HCT116 (cell line): ENCODE data around the gene PRSS1. TPM values are rescaled to one million over a fixed set of nuclear protein-coding genes. Genes with fewer than 3 reads are reported as not detected.

ENCODE experiments used
- ATAC-seq: fragments of 200-7000 bp; cut with Tn5 transposase; 2 replicates; pipeline ENCODE4 v1.9.1; 2020; ENCODE audit warnings: mild to moderate bottlenecking, moderate library complexity
- BruUV-seq: library from RNA; stranded (reverse); fragments of 400-500 nt; replicated peaks from 2 replicates; lab custom pipeline; 2021; lab: Mats Ljungman, UMichigan
- CTCF ChIA-PET: fragments of 300-600 bp; sonication (Branson Sonifier 250); formaldehyde crosslinking; loops from one replicate; lab custom pipeline; 2021; ENCODE audit warnings: antibody characterized with exemption; lab: Charles Lee
- POLR2A ChIA-PET: fragments of 300-600, 350-600 bp; sonication (Branson Sonifier 250); formaldehyde crosslinking; loops from one replicate; lab custom pipeline; 2021; ENCODE audit warnings: antibody characterized with exemption; lab: Charles Lee
- RAD21 ChIA-PET, 2 experiments: fragments of 300-600 bp; sonication (Branson Sonifier 250); formaldehyde crosslinking; loops; one replicate each; lab custom pipeline; 2023; ENCODE audit warnings: low total read pairs in 2 of 2; ENCODE audit not compliant: uncharacterized antibody in 2 of 2, unreplicated experiment in 2 of 2, low non-redundant PET in 1 of 2; lab: Charles Lee
- DNase-seq: peaks from one replicate; pipeline ENCODE4 v3.0.0-alpha.2; 2010; ENCODE audit warnings: low read depth, low spot score
- H2AFZ ChIP-seq: fragments of 200-600 bp; shearing (Covaris generic), sonication (generic); 2 replicates; pipeline ENCODE4 v1.6.1; 2017; ENCODE audit warnings: low read depth, mixed run types, mixed read lengths, antibody characterized with exemption, low read length; ENCODE audit not compliant: poor library complexity, severe bottlenecking
- H3K27ac ChIP-seq: 2 replicates; pipeline ENCODE4 v1.5.1; 2012; ENCODE audit warnings: low read depth, low read length
- H3K27me3 ChIP-seq: fragments of 200-600 bp; sonication (generic); 2 replicates; pipeline ENCODE4 v1.6.1; 2016; ENCODE audit warnings: mixed run types, low read length, mixed read lengths; ENCODE audit not compliant: insufficient read depth
- H3K36me3 ChIP-seq, 2 experiments: fragments of 200-500 bp in 1 of 2; fragments of 200-600 bp in 1 of 2; sonication (Bioruptor generic) in 1 of 2; sonication (generic) in 1 of 2; 2 replicates each; pipeline versions ENCODE4 v1.5.1 to v1.6.1; 2014 to 2016; ENCODE audit warnings: low read length in 2 of 2, inconsistent platforms in 1 of 2, mixed read lengths in 1 of 2, mixed run types in 1 of 2; ENCODE audit not compliant: insufficient read depth in 2 of 2, control insufficient read depth in 1 of 2
- H3K4me1 ChIP-seq, 2 experiments: fragments of 200-600 bp in 1 of 2; sonication (generic) in 1 of 2; 2 replicates each; pipeline versions ENCODE4 v1.5.1 to v1.6.1; 2012 to 2017; ENCODE audit warnings: low read length in 2 of 2, inconsistent platforms in 1 of 2, mild to moderate bottlenecking in 1 of 2, mixed read lengths in 1 of 2, mixed run types in 1 of 2, moderate library complexity in 1 of 2; ENCODE audit not compliant: insufficient read depth in 2 of 2, control insufficient read depth in 1 of 2
- H3K4me2 ChIP-seq: fragments of 200-600 bp; sonication (generic); 2 replicates; pipeline ENCODE4 v1.6.1; 2017; ENCODE audit warnings: mixed run types, low read length, mixed read lengths
- H3K4me3 ChIP-seq, 2 experiments: fragments of 200-600 bp in 1 of 2; sonication (generic) in 1 of 2; replicated peaks in 1 of 2; 2 replicates each; pipeline ENCODE4 v1.5.1; 2011 to 2016; ENCODE audit warnings: low read length in 2 of 2, control low read depth in 1 of 2, low read depth in 1 of 2, mild to moderate bottlenecking in 1 of 2, mixed read lengths in 1 of 2, mixed run types in 1 of 2
- H3K79me2 ChIP-seq: fragments of 200-600 bp; sonication (generic); 2 replicates; pipeline ENCODE4 v1.6.1; 2017; ENCODE audit warnings: mild to moderate bottlenecking, mixed run types, low read length, moderate library complexity, mixed read lengths; ENCODE audit not compliant: insufficient read depth
- H3K9ac ChIP-seq: fragments of 200-600 bp; sonication (generic); 2 replicates; pipeline ENCODE4 v1.6.1; 2016; ENCODE audit warnings: low read length, mixed read lengths
- H3K9me2 ChIP-seq: fragments of 200-600 bp; sonication (generic), shearing (Covaris generic); 2 replicates; pipeline ENCODE4 v1.6.1; 2017; ENCODE audit warnings: mixed run types, mild to moderate bottlenecking, moderate library complexity; ENCODE audit not compliant: insufficient read depth
- H3K9me3 ChIP-seq, 2 experiments: fragments of 200-500 bp in 1 of 2; fragments of 200-600 bp in 1 of 2; sonication (Bioruptor generic) in 1 of 2; sonication (generic) in 1 of 2; 2 replicates each; pipeline ENCODE4 v1.6.1; 2014 to 2017; ENCODE audit warnings: low read length in 2 of 2, mixed read lengths in 2 of 2, inconsistent platforms in 1 of 2, low read depth in 1 of 2, mild to moderate bottlenecking in 1 of 2, mixed run types in 1 of 2, moderate library complexity in 1 of 2; ENCODE audit not compliant: control insufficient read depth in 1 of 2, insufficient read depth in 1 of 2
- H4K20me1 ChIP-seq: fragments of 200-600 bp; sonication (generic), shearing (Covaris generic); 2 replicates; pipeline ENCODE4 v1.6.1; 2017; ENCODE audit warnings: mixed run types, mild to moderate bottlenecking, moderate library complexity; ENCODE audit not compliant: insufficient read depth
- CBX3 ChIP-seq: IDR thresholded peaks from 2 replicates; pipeline ENCODE4 v1.6.1; 2012; ENCODE audit warnings: low read depth
- CEBPB ChIP-seq: IDR thresholded peaks from 2 replicates; pipeline ENCODE4 v1.6.1; 2012; ENCODE audit warnings: low read depth
- CTCF ChIP-seq, 3 experiments: fragments of 200-600 bp in 1 of 3; sonication (generic) in 1 of 3; IDR thresholded peaks in 2 of 3; conservative IDR thresholded peaks in 1 of 3; 2 replicates each; pipeline ENCODE4 v1.5.1; 2012 to 2017; ENCODE audit warnings: low read depth in 2 of 3, low read length in 2 of 3, antibody characterized with exemption in 1 of 3, borderline replicate concordance in 1 of 3, control low read depth in 1 of 3, mild to moderate bottlenecking in 1 of 3, mixed read lengths in 1 of 3, mixed run types in 1 of 3, moderate library complexity in 1 of 3; ENCODE audit not compliant: insufficient read depth in 1 of 3
- ELF1 ChIP-seq: IDR thresholded peaks from 2 replicates; pipeline ENCODE4 v1.6.1; 2012; ENCODE audit warnings: low read depth, borderline replicate concordance
- JUND ChIP-seq: IDR thresholded peaks from 2 replicates; pipeline ENCODE4 v1.6.1; 2012
- RAD21 ChIP-seq: IDR thresholded peaks from 2 replicates; pipeline ENCODE4 v1.6.1; 2012; ENCODE audit warnings: low read depth, mild to moderate bottlenecking
- REST ChIP-seq: IDR thresholded peaks from 2 replicates; pipeline ENCODE4 v1.6.1; 2012; ENCODE audit warnings: low read depth
- SIN3A ChIP-seq: IDR thresholded peaks from 2 replicates; pipeline ENCODE4 v1.6.1; 2012; ENCODE audit warnings: low read depth
- SP1 ChIP-seq: IDR thresholded peaks from 2 replicates; pipeline ENCODE4 v1.6.1; 2012; ENCODE audit warnings: low read depth
- SRF ChIP-seq: IDR thresholded peaks from 2 replicates; pipeline ENCODE4 v1.6.1; 2012; ENCODE audit warnings: low read depth
- TCF7L2 ChIP-seq: IDR thresholded peaks from 2 replicates; pipeline ENCODE4 v1.7.0; 2011; ENCODE audit warnings: borderline replicate concordance, inconsistent platforms; ENCODE audit not compliant: insufficient read depth, insufficient read length; ENCODE audit errors: extremely low read depth
- YY1 ChIP-seq: IDR thresholded peaks from 2 replicates; pipeline ENCODE4 v1.6.1; 2011; ENCODE audit warnings: low read length, low read depth, moderate library complexity, mild to moderate bottlenecking; ENCODE audit not compliant: insufficient replicate concordance; ENCODE audit errors: extremely low read depth
- ZFX ChIP-seq: fragments of 450-650 bp; IDR thresholded peaks from 2 replicates; pipeline ENCODE4 v1.6.1; 2017
- intact Hi-C: fragments of 100-400 bp; cut with micrococcal nuclease; formaldehyde crosslinking; loops from 2 replicates; pipeline ENCODE4 v1.10.0; 2022
- total RNA-seq: library from RNA; stranded (reverse); gene quantifications from one replicate; pipeline ENCODE4 v1.2.1, GENCODE V29; 2021; ENCODE audit not compliant: unreplicated experiment

The PRSS1 gene
- total RNA-seq, 1 experiment from 2014 or later, result 14.6 TPM

DNA sequence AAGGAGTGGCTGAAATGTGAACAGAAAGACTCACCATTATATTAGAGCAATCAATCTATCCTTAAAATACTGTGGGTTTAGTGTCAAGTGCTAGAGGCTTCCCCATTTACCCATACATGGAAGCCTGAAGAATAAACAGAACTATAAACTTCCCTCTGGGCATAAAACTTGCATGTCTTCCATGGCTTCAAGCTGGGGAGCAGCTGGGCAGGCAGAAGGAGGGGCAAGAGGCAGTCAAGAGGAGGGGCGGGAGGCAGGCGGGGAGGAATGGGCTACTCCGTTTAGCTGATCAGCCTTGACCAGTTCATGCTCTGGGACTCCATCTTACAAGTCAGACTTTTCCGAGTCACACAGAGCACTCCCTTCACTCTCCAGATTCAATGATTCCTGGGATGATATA, 3.5 kb upstream of the PRSS1 start:
- Histone ChIP-seq H3K27me3 (peaks cover 14% of the 10 kb centered on the region; the same call in 1 of the 2 replicates), H4K20me1 (no peaks in the 10 kb centered on the region), H3K9ac (no peak overlapping the region), H3K36me3 (no peaks in the 10 kb centered on the region), H2AFZ (no peak overlapping the region), H3K4me1 (no peaks in the 10 kb centered on the region), H3K27ac (no peak overlapping the region), H3K4me3 (no peak overlapping the region), H3K79me2 (no peaks in the 10 kb centered on the region), H3K9me2 (no peaks in the 10 kb centered on the region), H3K4me2 (no peak overlapping the region), H3K9me3 (no peaks in the 10 kb centered on the region)
- no peak for DNase-seq
- RAD21 ChIA-PET, result no interaction called here
- intact Hi-C loops, result no loop called here
- CTCF ChIA-PET, result no interaction called here
- ATAC-seq, result no peak
- POLR2A ChIA-PET, result no interaction called here
- no peak for TF ChIP-seq JUND
- TF ChIP-seq CBX3, result no peak
- TF ChIP-seq SRF, result no peak
- TF ChIP-seq SIN3A, result no peak
- no peak for TF ChIP-seq CEBPB
- no peak for TF ChIP-seq REST
- TF ChIP-seq ELF1, result no peak
- TF ChIP-seq YY1, result no peak
- no peak for TF ChIP-seq TCF7L2
- TF ChIP-seq ZFX, result no peak
- TF ChIP-seq SP1, result no peak
- TF ChIP-seq RAD21, result no peak
- no peak for TF ChIP-seq CTCF (IDR thresholded peaks at IDR 0.05 in 2 of 3, conservative IDR thresholded peaks at IDR 0.05 in 1 of 3; ENCODE audit: borderline replicate concordance in 1 of 3, insufficient read depth in 1 of 3, low read depth in 2 of 3, low read length in 2 of 3)
- BruUV-seq, result no TSS peak
